Stimulated activated CD8-positive, alpha-beta memory T cell treated with anti-CD3 and anti-CD28 coated beads, Interleukin-2, amount 100 ng/mL, for 1 hour (primary cell): Measurements from ENCODE around the gene SLC25A11.

Experiments used
- DNase-seq, 2 donors: peaks; one replicate each; pipeline ENCODE4 v3.0.0-alpha.2; 2020; ENCODE audit warnings: low read depth in 2 of 2

Gene SLC25A11

GRCh38 chr17:4895657-4896331, 44.1 kb downstream of the SLC25A11 start:
- DNase-seq: no peak

DNA sequence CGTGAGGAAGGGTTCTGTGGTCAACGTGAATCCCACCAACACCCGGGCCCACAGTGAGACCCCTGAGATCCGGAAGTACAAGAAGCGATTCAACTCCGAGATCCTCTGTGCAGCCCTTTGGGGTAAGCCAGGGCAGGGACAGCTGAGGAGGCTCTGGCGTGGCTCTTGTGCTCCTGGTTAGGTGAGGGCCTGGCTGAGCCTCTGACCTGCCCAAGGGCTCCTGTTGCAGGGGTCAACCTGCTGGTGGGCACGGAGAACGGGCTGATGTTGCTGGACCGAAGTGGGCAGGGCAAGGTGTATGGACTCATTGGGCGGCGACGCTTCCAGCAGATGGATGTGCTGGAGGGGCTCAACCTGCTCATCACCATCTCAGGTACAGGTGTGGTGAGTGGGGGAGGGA, 44.7 kb downstream of the SLC25A11 start:
- no peak for DNase-seq

- DNase-seq: no peak
These were observed 45.9 kb downstream of the SLC25A11 start for GRCh38 chr17:4893721-4894560.

DNA sequence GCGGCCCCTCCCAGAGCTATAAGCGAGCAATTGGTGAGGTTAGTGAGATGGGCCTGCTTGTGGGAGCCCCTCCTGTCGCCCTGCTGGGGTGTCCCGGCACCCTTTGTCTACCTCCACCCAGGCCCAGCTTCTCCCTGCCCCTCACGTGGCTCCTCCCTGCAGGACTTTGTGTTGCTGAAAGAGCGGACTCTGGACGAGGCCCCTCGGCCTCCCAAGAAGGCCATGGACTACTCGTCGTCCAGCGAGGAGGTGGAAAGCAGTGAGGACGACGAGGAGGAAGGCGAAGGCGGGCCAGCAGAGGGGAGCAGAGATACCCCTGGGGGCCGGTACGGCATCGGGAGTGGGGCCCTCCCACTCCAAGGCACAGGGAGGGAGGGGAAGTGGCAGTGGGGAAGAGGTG, 46.6 kb downstream of the SLC25A11 start:
- no peak for DNase-seq

DNA sequence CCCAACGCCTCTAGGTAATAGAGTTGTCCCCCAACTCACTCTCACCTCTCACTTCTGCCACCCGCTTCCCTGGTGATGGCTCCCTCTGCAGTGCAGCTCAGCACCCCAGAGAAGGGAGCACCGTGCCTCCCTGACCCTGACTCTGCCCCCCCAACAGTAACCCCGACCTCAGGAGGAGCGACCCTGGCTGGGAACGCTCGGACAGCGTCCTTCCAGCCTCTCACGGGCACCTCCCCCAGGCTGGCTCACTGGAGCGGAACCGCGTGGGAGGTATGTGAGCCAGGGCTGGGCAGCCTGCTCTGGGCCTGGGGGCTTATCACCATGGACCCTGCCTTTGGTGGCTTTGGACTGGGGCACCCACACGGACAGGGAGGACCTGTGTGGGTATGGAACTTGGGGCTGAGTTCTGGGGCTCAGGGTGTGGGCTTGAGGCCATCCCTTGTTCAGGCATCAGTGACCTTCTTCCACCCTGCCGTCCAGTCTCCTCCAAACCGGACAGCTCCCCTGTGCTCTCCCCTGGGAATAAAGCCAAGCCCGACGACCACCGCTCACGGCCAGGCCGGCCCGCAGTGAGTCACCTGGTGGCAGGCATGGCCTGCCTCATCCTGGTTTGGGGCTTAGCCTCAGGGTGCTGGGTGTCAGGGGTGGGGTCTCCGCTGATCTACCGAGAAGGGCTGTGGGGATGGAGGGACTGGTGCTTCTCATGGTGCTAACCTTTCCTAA, 47.2 kb downstream of the SLC25A11 start:
- no peak for DNase-seq

- no peak for DNase-seq
These were observed 48.1 kb downstream of the SLC25A11 start for GRCh38 chr17:4891411-4892410.

DNA sequence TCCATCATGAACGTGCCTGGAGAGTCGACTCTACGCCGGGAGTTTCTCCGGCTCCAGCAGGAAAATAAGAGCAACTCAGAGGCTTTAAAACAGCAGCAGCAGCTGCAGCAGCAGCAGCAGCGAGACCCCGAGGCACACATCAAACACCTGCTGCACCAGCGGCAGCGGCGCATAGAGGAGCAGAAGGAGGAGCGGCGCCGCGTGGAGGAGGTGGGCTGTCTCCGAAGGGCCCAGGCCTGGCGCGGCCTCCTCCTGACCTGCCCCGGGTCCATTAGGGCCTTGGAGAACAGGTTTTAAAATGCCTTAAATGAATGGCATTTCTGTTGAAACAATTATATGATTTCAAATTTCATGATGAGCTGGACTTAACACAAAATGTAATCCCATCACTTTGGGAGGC, 52.3 kb downstream of the SLC25A11 start:
- DNase-seq: no peak
